GM19452 (cell line): Measurements from ENCODE around the gene PTTG1IP.

Source experiments
- ATAC-seq: cut with Tn5 transposase; IDR thresholded peaks from one replicate; pipeline ENCODE4 v1.9.1; 2021; ENCODE audit not compliant: unreplicated experiment

The PTTG1IP gene

GRCh38 chr21:44896561-44897286, 23.2 kb upstream of the PTTG1IP start:
- no peak for ATAC-seq

GRCh38 chr21:44895859-44896258, 22.4 kb upstream of the PTTG1IP start:
- no peak for ATAC-seq

DNA sequence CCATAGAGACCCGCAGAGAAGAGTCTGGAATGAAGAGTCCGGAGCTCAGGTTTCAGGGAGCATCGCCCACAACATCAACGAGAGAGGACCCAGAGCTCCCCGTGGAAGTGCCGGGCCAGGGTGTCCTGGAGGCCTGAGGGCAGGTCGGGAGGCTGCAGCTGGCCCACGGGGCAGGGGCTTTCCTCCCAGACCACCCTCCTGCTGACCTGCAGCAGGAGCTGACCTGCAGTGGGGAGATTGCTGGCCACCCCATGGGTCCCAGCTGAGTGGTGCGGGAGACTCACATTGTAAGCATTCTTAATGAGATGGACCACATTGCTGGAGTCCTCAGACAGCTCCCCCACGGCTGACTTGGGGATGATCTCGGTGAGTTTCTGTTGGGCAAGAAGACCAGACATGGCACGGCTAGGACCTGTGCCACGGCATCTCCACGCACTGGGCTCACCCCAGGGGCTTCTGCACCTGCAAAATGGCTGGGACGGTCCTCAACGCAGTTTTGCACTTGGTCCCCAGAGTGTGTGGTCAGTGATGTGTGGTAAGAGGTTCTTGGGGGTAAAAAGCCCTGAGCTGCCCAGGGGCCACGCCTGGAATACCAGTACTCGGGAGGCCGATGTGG, 21.3 kb upstream of the PTTG1IP start:
- ATAC-seq, result no peak

DNA sequence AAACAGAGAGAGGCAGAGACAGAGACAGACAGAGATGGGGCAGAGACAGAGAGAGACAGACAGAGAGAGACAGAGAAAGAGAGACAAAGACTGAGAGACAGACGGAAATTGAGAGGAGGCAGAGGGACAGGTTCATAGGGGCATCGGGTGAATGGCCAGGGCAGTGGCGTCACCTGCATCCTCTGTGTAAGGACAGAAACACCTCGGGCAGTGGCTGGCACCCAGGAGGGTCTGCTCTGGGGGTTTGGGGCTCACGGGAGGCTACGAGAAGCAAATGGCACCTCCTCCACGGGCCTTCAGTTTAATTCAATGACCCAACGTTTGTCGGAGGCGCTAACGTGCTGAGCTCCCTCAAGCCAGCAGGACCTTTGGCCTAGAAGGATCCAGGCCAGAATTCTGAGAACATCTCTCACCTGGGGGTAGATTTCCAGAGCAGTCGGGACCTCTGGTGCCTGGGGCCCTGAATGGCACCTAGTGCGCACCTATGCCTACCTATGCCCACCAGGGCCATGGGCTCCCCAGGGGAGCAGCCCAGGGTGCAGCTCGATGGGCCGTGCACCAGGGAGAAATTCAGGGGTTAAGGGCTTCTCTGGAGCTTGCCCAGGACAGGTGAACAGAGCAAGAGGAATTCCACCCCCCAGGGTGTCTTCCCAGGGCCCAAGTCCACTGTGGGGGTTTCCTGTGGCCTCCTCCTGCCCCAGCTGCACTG, 20.6 kb upstream of the PTTG1IP start:
- no peak for ATAC-seq

DNA sequence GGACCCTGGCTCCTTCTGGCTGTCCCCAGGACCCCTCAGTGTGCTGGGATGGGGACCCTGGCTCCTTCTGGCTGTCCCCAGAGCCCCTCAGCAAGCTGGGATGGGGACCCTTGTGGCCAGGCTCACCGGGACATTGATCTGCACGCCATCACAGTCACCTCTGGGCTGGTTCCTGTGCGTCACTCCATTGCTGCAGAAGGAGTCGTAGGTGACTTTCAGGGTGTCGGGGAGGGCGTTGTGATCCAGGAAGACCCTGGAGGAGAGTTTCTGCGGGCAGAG, 19.7 kb upstream of the PTTG1IP start:
- no peak for ATAC-seq

DNA sequence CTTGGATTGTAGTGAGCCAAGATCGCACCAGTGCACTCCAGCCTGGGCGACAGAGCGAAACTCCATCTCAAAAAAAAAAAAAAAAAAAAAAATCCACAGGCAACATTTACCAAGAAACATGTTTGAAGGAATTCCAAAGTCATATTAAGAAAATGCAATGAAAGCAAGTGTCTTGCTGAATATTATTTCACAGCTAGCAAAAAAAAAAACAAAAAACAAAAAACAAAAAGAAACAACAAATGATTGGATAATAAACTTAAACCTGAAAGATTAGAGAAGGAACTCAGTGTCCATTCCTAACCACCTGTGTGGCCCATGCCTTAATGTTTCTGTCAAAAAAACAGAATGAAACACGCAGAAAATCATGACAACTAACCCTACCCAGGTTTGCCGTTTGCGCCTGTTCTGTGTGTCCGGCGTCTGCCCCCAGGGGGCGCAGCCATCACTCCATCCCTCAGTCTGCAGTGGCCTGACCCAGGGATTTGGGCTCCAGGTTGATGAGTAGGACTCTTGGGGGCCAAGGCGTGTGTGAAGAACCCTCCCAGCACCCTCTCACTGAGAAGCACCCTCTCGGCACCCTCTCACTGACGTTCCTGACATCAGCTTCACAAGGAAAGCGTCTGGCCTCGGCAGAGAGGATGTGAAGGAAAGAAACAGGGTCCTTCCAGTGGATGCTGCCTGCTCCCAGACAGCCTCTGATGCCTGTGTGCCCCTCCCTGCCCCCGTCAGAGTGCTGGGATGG, 19.2 kb upstream of the PTTG1IP start:
- ATAC-seq, result no peak

DNA sequence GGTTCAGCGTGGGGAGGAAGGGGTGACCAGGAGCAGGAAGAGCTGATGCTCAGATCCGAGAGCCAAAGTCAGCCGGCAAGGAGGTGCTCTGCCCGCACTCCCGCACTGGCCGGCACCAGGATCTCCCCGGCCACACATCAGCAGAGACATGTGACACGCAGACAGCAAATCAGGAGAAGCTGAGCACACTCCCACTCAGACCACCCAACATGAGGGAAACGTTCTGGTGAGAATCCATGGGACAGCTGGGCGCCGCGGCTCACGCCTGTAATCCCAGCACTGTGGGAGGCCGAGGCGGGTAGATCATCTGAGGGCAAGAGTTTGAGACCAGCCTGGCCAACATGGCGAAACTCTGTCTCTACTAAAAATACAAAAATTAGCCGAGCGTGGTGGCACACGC, 18.6 kb upstream of the PTTG1IP start:
- no peak for ATAC-seq

- ATAC-seq, result no peak
These were observed 18.1 kb upstream of the PTTG1IP start for GRCh38 chr21:44891631-44892031.

- ATAC-seq, result no peak
These were observed 17.6 kb upstream of the PTTG1IP start for GRCh38 chr21:44890961-44891541.

DNA sequence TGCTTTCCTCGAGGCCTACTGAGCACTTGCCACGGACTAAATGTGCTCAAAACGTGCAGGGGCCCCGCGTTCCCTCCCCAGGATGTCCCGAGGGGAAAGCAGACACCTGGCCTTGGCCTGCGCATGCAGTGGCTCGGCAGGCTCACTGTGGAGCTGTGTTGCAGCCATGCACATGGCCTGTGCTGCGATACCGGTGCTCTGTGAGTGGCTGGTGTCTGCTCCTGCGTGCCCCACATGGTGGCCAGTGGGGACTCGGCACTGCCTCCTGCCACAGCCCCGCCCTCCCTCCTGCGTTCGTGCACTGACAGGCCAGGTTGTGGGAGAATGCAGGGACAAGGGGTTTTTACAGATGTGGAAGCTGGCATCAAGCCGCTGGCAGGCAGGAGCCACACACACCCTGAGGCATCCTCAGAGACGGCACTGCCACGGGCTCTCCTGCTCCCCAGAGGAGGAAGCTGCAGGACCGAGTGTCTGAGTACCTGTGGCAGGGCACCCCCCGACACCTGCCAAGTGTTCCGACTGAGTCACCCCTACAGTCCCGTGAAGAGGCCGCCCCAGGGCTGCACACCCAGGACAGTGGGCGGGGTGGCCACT, 16.9 kb upstream of the PTTG1IP start:
- ATAC-seq, result no peak

GRCh38 chr21:44889625-44890337, 16.3 kb upstream of the PTTG1IP start:
- no peak for ATAC-seq

- ATAC-seq, result no peak
These were observed 15.4 kb upstream of the PTTG1IP start for GRCh38 chr21:44888581-44889550.

DNA sequence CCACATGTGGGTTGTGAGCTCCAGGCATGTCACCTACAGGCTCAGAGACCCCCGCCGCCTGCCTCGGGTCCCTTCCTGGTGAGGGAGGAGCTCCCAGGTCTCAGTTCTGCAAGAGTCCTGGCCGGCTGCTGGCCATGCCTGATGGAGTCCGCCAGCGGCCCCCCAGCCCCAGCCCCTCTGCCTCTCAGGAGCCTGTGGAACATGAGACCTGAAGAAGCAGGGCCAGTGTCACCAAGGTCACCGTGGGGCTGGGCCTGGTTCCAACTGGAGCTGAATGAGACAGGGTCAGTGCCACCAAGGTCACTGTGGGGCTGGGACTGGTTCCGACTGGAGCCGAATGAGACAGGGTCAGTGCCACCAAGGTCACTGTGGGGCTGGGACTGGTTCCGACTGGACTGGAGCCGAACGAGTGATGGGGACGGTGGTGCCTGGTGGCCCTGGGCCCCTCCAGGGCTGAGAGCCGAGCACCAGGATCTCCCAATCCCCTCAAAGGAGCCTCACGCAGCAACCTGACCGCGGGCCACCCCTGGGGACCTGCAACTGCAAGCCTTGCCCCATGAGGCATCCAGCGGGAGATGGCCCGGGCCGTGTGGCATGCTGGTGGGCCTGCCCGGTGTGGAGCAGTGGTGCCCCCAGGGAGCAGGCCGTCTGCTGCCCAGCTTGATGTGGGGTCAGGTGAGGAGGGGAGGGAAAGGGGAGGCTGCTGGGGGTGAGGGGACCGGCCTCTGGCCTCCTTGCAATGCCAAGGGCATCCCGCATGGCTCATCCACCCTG, 14.5 kb upstream of the PTTG1IP start:
- no peak for ATAC-seq

DNA sequence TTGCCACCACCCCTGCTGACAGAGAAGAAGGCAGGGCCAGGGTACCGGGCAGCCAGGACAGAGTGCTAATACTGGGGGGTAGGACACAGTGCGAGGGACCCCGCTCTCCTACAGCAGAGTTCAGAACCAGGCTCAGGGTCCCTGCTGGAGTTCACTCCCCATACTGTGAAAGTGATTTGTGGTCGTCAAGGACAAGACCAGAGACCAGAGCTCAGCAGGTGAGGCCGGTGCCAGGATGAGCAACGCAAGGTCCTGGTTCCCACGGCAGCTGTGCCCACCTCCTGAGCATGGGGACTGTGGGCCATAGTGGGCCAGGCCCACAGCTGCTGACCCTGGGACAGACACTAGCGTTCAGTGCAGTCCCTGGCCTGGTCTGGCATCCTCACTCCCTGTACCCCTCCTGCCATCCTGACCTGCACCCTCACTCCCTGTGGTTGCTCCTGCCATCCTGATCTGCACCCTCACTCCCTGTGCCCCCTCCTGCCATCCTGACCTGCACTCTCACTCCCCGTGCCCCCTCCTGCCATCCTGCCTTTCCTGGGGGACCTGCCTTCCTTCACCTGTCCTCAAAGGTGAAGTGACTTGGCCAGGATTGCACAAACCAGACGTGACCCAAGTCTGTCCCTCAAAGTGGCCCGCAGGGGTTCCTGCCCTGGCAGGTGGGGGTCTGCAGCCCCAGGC, 13.8 kb upstream of the PTTG1IP start:
- no peak for ATAC-seq

GRCh38 chr21:44886113-44887075, 12.9 kb upstream of the PTTG1IP start:
- no peak for ATAC-seq

GRCh38 chr21:44885615-44886014, 12.1 kb upstream of the PTTG1IP start:
- ATAC-seq, result no peak

DNA sequence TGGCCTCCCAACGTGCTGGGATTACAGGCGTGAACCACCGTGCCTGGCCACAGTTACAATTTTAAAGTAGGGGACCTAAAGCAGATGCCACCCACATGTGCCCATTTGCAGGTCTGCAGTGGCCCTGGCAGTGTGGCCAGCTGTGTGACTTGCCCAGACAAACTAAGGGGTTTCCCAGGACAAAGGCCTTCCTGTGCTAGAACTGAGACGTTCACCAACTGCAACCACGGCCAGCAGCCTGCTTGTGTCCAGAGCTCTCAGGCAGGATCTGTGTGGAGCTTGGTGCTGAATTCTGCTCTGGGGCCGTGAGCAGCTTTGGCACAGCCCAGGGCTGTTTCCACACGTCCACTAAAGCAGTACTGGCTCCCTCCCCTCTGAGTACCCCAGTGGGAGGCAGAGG, 10.6 kb upstream of the PTTG1IP start:
- ATAC-seq, result no peak
